K562 (cell line): ENCODE measurements around the gene OR6S1. TPM values are rescaled to one million over a fixed set of nuclear protein-coding genes. Genes with fewer than 3 reads are reported as not detected.
A peak's percentile ranks its signal among the peaks of the same experiment; 100 is the strongest.

ENCODE experiments used
- CHD2 ChIP-seq: IDR thresholded peaks from 2 replicates; pipeline ENCODE4 v1.6.1; 2011; ENCODE audit warnings: low read depth, low read length
- CXXC5 ChIP-seq: fragments of 250-450 bp; sonication (Bioruptor Pico); IDR thresholded peaks from 2 replicates; pipeline ENCODE4 v1.8.0; 2022; ENCODE audit warnings: inconsistent platforms, mild to moderate bottlenecking, moderate library complexity
- FOXJ3 ChIP-seq: sonication (generic); formaldehyde crosslinking; IDR thresholded peaks from 2 replicates; pipeline ENCODE4 v1.4.0; 2020; ENCODE audit warnings: mild to moderate bottlenecking, missing genetic modification reagents
- FOXK1 ChIP-seq: sonication (generic); formaldehyde crosslinking; IDR thresholded peaks from 2 replicates; pipeline ENCODE4 v1.8.0; 2022; ENCODE audit warnings: missing genetic modification reagents, mild to moderate bottlenecking, borderline replicate concordance
- FUS ChIP-seq: fragments of 200-400 bp; formaldehyde crosslinking; optimal IDR thresholded peaks from 2 replicates; pipeline ENCODE3; 2017; ENCODE audit warnings: low read depth, low read length
- HIVEP1 ChIP-seq: fragments of 250-450 bp; sonication (Bioruptor Pico); IDR thresholded peaks from 2 replicates; pipeline ENCODE4 v1.4.0; 2020; ENCODE audit warnings: mild to moderate bottlenecking
- KAT8 ChIP-seq: fragments of 450-650 bp; IDR thresholded peaks from 2 replicates; pipeline ENCODE4 v1.6.1; 2016; ENCODE audit warnings: low read depth, mild to moderate bottlenecking
- NFE2 ChIP-seq: IDR thresholded peaks from 2 replicates; pipeline ENCODE4 v1.6.1; 2014; ENCODE audit warnings: antibody characterized with exemption, low read depth
- NFE2L1 ChIP-seq: fragments of 450-650 bp; IDR thresholded peaks from 2 replicates; pipeline ENCODE4 v1.6.1; 2016; ENCODE audit warnings: missing genetic modification characterization, low read depth, mild to moderate bottlenecking, missing compliant biosample characterization, moderate library complexity, borderline replicate concordance
- ZNF384 ChIP-seq: IDR thresholded peaks from 2 replicates; pipeline ENCODE4 v1.6.1; 2012; ENCODE audit warnings: low read depth, low read length, improper control_type of control experiment
- ZNF445 ChIP-seq: fragments of 250-450 bp; sonication (Bioruptor Pico); IDR thresholded peaks from 2 replicates; pipeline ENCODE4 v1.4.0; 2020; ENCODE audit warnings: low read depth, mild to moderate bottlenecking, moderate library complexity
- polyA plus RNA-seq, 8 experiments: library from polyadenylated mRNA; depleted of rRNA in 4 of 8; stranded (reverse) in 5 of 8; unstranded in 3 of 8; fragments of >200 nt; fragmentation: Nextera tagmentation in 2 of 8; fragmentation: Illumina TruSeq in 1 of 8; extraction: Ambion mirVana in 2 of 8; extraction: Trizol in 1 of 8; gene quantifications; 2 replicates each; pipeline versions ENCODE4 v1.2.1 to v1.2.3, GENCODE V29; 2011 to 2014; ENCODE audit warnings: inconsistent platforms in 1 of 8, missing spikeins in 1 of 8
- total RNA-seq, 7 experiments: library from RNA; depleted of rRNA in 6 of 7; stranded (reverse); fragments of >200 nt in 6 of 7; fragmentation: Illumina TruSeq in 2 of 7; extraction: Trizol in 2 of 7; gene quantifications; 2 replicates each; pipeline versions ENCODE4 v1.2.1 to v1.2.3, GENCODE V29; 2011 to 2021; ENCODE audit warnings: low replicate concordance in 1 of 7
- TF ChIP-seq, protein P1 (sequence below): sonication (generic); formaldehyde crosslinking; IDR thresholded peaks from 2 replicates; pipeline ENCODE4 v1.9.0; 2022; ENCODE audit warnings: mild to moderate bottlenecking, missing genetic modification reagents
- TF ChIP-seq, protein P2 (sequence below): IDR thresholded peaks from 2 replicates; pipeline ENCODE4 v1.6.1; 2011; ENCODE audit warnings: borderline replicate concordance, low read depth, mild to moderate bottlenecking, moderate library complexity, low read length; ENCODE audit not compliant: insufficient read depth, poor library complexity, severe bottlenecking
- TF ChIP-seq, protein P3 (sequence below), 2 experiments: fragments of 450-650 bp; conservative IDR thresholded peaks; 2 replicates each; pipeline ENCODE4 v1.6.1; 2017; ENCODE audit warnings: mild to moderate bottlenecking in 2 of 2, moderate library complexity in 2 of 2
- TF ChIP-seq, protein P4 (sequence below): fragments of 450-650 bp; formaldehyde crosslinking; IDR thresholded peaks from 2 replicates; pipeline ENCODE4 v1.4.0; 2020; ENCODE audit warnings: mild to moderate bottlenecking, moderate library complexity
- TF ChIP-seq, protein P5 (sequence below): fragments of 250-450 bp; sonication (Bioruptor Pico); IDR thresholded peaks from 2 replicates; pipeline ENCODE4 v1.5.1; 2021; ENCODE audit warnings: mild to moderate bottlenecking
- TF ChIP-seq, protein P6 (sequence below): fragments of 250-450 bp; sonication (Bioruptor Pico); IDR thresholded peaks from 2 replicates; pipeline ENCODE4 v1.5.0; 2021
- TF ChIP-seq, protein P7 (sequence below): fragments of 450-650 bp; formaldehyde crosslinking; IDR thresholded peaks from 2 replicates; pipeline ENCODE4 v1.4.0; 2020; ENCODE audit warnings: mild to moderate bottlenecking, mixed read lengths

The OR6S1 gene
- total and polyA plus RNA-seq, 9 of the 15 experiments (the other 6 are each of a cell fraction or from before 2014, with no cell fraction given), result not detected

DNA sequence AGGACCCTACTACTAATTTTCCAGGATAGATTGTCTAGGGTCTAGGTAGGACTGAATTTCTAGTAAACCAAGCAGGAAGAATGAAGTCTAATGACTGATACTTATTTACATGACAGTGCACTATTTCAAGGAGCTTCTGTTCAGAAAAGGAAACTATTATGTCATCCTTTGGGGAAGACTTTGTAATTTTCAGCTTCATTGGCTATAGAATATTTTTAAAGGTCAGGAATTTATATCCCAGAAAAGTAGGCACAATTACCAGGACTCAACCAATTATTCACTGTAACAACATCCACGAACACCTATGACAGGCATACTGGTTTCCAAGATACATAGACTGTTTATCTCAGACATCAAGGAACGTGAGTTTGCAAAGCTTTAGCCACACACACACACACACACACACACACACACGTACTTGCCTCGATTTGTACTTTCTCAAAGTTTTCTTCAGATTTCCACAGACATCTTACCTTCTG, 23.2 kb downstream of the OR6S1 start (continued):
- TF ChIP-seq ZNF445 (CRISPR knock-in tag), result no peak
- no peak for TF ChIP-seq HIVEP1 (CRISPR knock-in tag)
- TF ChIP-seq, protein P1, sequence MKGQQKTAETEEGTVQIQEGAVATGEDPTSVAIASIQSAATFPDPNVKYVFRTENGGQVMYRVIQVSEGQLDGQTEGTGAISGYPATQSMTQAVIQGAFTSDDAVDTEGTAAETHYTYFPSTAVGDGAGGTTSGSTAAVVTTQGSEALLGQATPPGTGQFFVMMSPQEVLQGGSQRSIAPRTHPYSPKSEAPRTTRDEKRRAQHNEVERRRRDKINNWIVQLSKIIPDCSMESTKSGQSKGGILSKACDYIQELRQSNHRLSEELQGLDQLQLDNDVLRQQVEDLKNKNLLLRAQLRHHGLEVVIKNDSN, result no peak
- TF ChIP-seq, protein P2, sequence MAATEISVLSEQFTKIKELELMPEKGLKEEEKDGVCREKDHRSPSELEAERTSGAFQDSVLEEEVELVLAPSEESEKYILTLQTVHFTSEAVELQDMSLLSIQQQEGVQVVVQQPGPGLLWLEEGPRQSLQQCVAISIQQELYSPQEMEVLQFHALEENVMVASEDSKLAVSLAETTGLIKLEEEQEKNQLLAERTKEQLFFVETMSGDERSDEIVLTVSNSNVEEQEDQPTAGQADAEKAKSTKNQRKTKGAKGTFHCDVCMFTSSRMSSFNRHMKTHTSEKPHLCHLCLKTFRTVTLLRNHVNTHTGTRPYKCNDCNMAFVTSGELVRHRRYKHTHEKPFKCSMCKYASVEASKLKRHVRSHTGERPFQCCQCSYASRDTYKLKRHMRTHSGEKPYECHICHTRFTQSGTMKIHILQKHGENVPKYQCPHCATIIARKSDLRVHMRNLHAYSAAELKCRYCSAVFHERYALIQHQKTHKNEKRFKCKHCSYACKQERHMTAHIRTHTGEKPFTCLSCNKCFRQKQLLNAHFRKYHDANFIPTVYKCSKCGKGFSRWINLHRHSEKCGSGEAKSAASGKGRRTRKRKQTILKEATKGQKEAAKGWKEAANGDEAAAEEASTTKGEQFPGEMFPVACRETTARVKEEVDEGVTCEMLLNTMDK, result no peak
- TF ChIP-seq KAT8, result no peak
- peak; percentile 62 for TF ChIP-seq NFE2L1 (tag)
- no peak for TF ChIP-seq FOXJ3
- TF ChIP-seq CHD2, result no peak
- TF ChIP-seq NFE2, result peak; percentile 49
- TF ChIP-seq FUS, result no peak
- no peak for TF ChIP-seq CXXC5
- TF ChIP-seq, protein P3, sequence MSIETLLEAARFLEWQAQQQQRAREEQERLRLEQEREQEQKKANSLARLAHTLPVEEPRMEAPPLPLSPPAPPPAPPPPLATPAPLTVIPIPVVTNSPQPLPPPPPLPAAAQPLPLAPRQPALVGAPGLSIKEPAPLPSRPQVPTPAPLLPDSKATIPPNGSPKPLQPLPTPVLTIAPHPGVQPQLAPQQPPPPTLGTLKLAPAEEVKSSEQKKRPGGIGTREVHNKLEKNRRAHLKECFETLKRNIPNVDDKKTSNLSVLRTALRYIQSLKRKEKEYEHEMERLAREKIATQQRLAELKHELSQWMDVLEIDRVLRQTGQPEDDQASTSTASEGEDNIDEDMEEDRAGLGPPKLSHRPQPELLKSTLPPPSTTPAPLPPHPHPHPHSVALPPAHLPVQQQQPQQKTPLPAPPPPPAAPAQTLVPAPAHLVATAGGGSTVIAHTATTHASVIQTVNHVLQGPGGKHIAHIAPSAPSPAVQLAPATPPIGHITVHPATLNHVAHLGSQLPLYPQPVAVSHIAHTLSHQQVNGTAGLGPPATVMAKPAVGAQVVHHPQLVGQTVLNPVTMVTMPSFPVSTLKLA (conservative IDR thresholded peaks at IDR 0.05), result 0 out of 4 replicates have a peak, but pooled peaks of 1 of the 2 experiments have one; percentile 28
- TF ChIP-seq, protein P4, sequence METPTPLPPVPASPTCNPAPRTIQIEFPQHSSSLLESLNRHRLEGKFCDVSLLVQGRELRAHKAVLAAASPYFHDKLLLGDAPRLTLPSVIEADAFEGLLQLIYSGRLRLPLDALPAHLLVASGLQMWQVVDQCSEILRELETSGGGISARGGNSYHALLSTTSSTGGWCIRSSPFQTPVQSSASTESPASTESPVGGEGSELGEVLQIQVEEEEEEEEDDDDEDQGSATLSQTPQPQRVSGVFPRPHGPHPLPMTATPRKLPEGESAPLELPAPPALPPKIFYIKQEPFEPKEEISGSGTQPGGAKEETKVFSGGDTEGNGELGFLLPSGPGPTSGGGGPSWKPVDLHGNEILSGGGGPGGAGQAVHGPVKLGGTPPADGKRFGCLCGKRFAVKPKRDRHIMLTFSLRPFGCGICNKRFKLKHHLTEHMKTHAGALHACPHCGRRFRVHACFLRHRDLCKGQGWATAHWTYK (CRISPR knock-in tag), result no peak
- no peak for TF ChIP-seq ZNF384
- TF ChIP-seq, protein P5, sequence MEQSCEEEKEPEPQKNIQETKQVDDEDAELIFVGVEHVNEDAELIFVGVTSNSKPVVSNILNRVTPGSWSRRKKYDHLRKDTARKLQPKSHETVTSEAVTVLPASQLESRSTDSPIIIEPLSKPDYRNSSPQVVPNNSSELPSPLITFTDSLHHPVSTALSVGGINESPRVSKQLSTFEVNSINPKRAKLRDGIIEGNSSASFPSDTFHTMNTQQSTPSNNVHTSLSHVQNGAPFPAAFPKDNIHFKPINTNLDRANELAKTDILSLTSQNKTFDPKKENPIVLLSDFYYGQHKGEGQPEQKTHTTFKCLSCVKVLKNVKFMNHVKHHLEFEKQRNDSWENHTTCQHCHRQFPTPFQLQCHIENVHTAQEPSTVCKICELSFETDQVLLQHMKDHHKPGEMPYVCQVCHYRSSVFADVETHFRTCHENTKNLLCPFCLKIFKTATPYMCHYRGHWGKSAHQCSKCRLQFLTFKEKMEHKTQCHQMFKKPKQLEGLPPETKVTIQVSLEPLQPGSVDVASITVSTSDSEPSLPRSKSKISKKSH (CRISPR knock-in tag), result no peak
- TF ChIP-seq, protein P6, sequence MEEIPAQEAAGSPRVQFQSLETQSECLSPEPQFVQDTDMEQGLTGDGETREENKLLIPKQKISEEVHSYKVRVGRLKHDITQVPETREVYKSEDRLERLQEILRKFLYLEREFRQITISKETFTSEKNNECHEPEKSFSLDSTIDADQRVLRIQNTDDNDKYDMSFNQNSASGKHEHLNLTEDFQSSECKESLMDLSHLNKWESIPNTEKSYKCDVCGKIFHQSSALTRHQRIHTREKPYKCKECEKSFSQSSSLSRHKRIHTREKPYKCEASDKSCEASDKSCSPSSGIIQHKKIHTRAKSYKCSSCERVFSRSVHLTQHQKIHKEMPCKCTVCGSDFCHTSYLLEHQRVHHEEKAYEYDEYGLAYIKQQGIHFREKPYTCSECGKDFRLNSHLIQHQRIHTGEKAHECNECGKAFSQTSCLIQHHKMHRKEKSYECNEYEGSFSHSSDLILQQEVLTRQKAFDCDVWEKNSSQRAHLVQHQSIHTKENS (CRISPR knock-in tag), result no peak
- TF ChIP-seq FOXK1 (CRISPR knock-in tag), result no peak
- TF ChIP-seq, protein P7, sequence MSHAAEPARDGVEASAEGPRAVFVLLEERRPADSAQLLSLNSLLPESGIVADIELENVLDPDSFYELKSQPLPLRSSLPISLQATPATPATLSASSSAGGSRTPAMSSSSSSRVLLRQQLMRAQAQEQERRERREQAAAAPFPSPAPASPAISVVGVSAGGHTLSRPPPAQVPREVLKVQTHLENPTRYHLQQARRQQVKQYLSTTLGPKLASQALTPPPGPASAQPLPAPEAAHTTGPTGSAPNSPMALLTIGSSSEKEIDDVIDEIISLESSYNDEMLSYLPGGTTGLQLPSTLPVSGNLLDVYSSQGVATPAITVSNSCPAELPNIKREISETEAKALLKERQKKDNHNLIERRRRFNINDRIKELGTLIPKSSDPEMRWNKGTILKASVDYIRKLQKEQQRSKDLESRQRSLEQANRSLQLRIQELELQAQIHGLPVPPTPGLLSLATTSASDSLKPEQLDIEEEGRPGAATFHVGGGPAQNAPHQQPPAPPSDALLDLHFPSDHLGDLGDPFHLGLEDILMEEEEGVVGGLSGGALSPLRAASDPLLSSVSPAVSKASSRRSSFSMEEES (CRISPR knock-in tag), result no peak
